Lung (tissue), 12 donors: ENCODE results near the gene GHRL. TPM values are rescaled to one million over a fixed set of nuclear protein-coding genes. Genes with fewer than 3 reads are reported as not detected.

Source experiments
- ATAC-seq: fragments of 200-7000 bp; cut with Tn5 transposase; one replicate; pipeline ENCODE4 v1.9.1; 2020; ENCODE audit warnings: moderate number of reproducible peaks; ENCODE audit not compliant: insufficient read depth, low FRiP score
- DNase-seq, 3 donors: peaks; one replicate each; pipeline ENCODE4 v3.0.0-alpha.2; 2013 to 2017
- H3K27ac ChIP-seq, 2 donors: one replicate each; pipeline ENCODE4 v1.5.1; 2013; ENCODE audit warnings: mild to moderate bottlenecking in 2 of 2, moderate library complexity in 2 of 2, control low read depth in 1 of 2, inconsistent platforms in 1 of 2, low read depth in 1 of 2, low read length in 1 of 2
- H3K27me3 ChIP-seq, 3 donors: one replicate each; pipeline ENCODE4 v1.5.1; 2013; ENCODE audit warnings: low read length in 2 of 3; ENCODE audit not compliant: control insufficient read depth in 3 of 3, insufficient read depth in 3 of 3
- H3K36me3 ChIP-seq, 4 donors: one replicate each; pipeline ENCODE4 v1.5.1; 2013; ENCODE audit warnings: low read length in 4 of 4, mild to moderate bottlenecking in 1 of 4, moderate library complexity in 1 of 4; ENCODE audit not compliant: control insufficient read depth in 4 of 4, insufficient read depth in 4 of 4
- H3K4me1 ChIP-seq, 5 donors: one replicate each; pipeline ENCODE4 v1.5.1; 2013; ENCODE audit warnings: low read length in 5 of 5, mild to moderate bottlenecking in 2 of 5, moderate library complexity in 1 of 5; ENCODE audit not compliant: control insufficient read depth in 5 of 5, insufficient read depth in 5 of 5
- H3K4me3 ChIP-seq: one replicate; pipeline ENCODE4 v1.5.1; 2013; ENCODE audit warnings: mild to moderate bottlenecking, control low read depth, moderate library complexity
- H3K9ac ChIP-seq, 2 donors: one replicate each; pipeline ENCODE4 v1.5.1; 2013; ENCODE audit warnings: low read length in 2 of 2, control low read depth in 1 of 2; ENCODE audit not compliant: insufficient read depth in 1 of 2
- H3K9me3 ChIP-seq, 4 donors: one replicate each; pipeline ENCODE4 v1.5.1; 2013; ENCODE audit warnings: low read length in 3 of 4, mild to moderate bottlenecking in 1 of 4, moderate library complexity in 1 of 4; ENCODE audit not compliant: control insufficient read depth in 4 of 4, insufficient read depth in 3 of 4
- WGBS, 2 donors: extraction: QIAGEN DNeasy Blood & Tissue Kit; methylation state at CpG; one replicate each; pipeline ENCODE4 v1.1.7; 2013; 5-methylcytosine and 5-hydroxymethylcytosine counted together
- polyA plus RNA-seq, 2 donors: library from polyadenylated mRNA; stranded (reverse); fragments of 200-250 nt; gene quantifications; one replicate each; pipeline ENCODE4 v1.2.1, GENCODE V29; 2013
- total RNA-seq, 2 donors: library from RNA; depleted of rRNA in 1 of 2; stranded (reverse); fragments of >200 nt in 1 of 2; gene quantifications; one replicate each; pipeline ENCODE4 v1.2.1, GENCODE V29; 2014 to 2021
- TF ChIP-seq, protein P1 (sequence below): IDR thresholded peaks from 2 replicates; pipeline ENCODE4 v1.5.1; 2012; ENCODE audit warnings: mild to moderate bottlenecking; ENCODE audit errors: control extremely low read depth, extremely low read depth
- donor health status: control.
- donor health status: control.
- donor health status: Bipolar disorder and iron deficiency.
- donor health status: healthy.
- donor health status: DM: yes; HTN: yes; CAD: no.

The GHRL gene
- total and polyA plus RNA-seq, 4 donors = 5.4 to 28.2 (median 10.7) TPM

GRCh38 chr3:10289787-10290355 is 2.9 kb downstream of the GHRL start:
- 93% methylated on average over 9 of the region's 9 CpGs for WGBS, 2 donors
- H3K9ac ChIP-seq = no peak overlapping the region

GRCh38 chr3:10289077-10289476 is 3.7 kb downstream of the GHRL start:
- Histone ChIP-seq H3K27ac (no peak overlapping the region), H3K9ac (no peak overlapping the region), H3K4me3 (no peak overlapping the region), H3K9me3 (no peaks in the 10 kb centered on the region), H3K27me3 (no peaks in the 10 kb centered on the region), H3K36me3 (peaks cover 0 to 18% (median 11%) of the 10 kb centered on the region in 4 donors), H3K4me1 (peaks cover 0 to 7% (median 0%) of the 10 kb centered on the region in 5 donors)
- 88 to 93% methylated on average over 9 of the region's 9 CpGs for WGBS, 2 donors
- ATAC-seq = no peak
- TF ChIP-seq, protein P1, sequence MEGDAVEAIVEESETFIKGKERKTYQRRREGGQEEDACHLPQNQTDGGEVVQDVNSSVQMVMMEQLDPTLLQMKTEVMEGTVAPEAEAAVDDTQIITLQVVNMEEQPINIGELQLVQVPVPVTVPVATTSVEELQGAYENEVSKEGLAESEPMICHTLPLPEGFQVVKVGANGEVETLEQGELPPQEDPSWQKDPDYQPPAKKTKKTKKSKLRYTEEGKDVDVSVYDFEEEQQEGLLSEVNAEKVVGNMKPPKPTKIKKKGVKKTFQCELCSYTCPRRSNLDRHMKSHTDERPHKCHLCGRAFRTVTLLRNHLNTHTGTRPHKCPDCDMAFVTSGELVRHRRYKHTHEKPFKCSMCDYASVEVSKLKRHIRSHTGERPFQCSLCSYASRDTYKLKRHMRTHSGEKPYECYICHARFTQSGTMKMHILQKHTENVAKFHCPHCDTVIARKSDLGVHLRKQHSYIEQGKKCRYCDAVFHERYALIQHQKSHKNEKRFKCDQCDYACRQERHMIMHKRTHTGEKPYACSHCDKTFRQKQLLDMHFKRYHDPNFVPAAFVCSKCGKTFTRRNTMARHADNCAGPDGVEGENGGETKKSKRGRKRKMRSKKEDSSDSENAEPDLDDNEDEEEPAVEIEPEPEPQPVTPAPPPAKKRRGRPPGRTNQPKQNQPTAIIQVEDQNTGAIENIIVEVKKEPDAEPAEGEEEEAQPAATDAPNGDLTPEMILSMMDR = no peak
- no peak for DNase-seq

More at GRCh38 chr3:10289787-10290355, 2.9 kb downstream of the GHRL start:
- Histone ChIP-seq H3K9me3 (no peaks in the 10 kb centered on the region), H3K36me3 (peaks cover 0 to 18% (median 11%) of the 10 kb centered on the region in 4 donors), H3K27ac (no peak overlapping the region), H3K27me3 (no peaks in the 10 kb centered on the region), H3K4me1 (peaks cover 0 to 5% (median 0%) of the 10 kb centered on the region in 5 donors), H3K4me3 (no peak overlapping the region)
- ATAC-seq (no peak), DNase-seq (no peak)
- TF ChIP-seq, protein P1 = no peak

DNA sequence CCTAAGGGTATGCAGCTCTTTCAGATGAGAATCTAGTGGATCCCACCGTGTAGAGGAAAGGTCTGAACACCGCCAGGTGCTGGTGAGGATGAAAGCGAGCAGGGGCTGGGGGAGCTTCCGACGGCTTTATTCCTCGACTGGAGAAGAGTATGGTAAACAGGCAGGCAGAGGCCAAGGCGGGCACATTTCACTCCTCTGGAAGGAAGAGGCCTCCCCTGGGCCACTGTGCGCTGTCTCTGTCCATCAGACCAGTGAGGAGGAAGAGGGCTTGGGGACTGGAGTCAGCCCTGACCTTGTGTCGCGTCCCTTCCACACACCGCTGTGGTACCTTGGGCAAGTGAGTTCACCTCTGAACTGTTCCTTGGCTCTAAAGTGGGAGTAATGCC is 4.2 kb downstream of the GHRL start:
- TF ChIP-seq, protein P1 = no peak
- no peak for ATAC-seq
- no peak for DNase-seq
- 96 to 97% methylated on average over 11 of the region's 11 CpGs for WGBS, 2 donors
- Histone ChIP-seq H3K9ac (no peak overlapping the region), H3K4me1 (peaks cover 0 to 7% (median 0%) of the 10 kb centered on the region in 5 donors), H3K9me3 (no peaks in the 10 kb centered on the region), H3K36me3 (peaks cover 0 to 18% (median 11%) of the 10 kb centered on the region in 4 donors), H3K27ac (no peak overlapping the region), H3K4me3 (no peak overlapping the region), H3K27me3 (no peaks in the 10 kb centered on the region)
